ENCODE results near the gene RBM19.

GRCh38 chr12:113815031-113815430 lies 151.1 kb downstream of the RBM19 start:
- TF ChIP-seq, protein P1, sequence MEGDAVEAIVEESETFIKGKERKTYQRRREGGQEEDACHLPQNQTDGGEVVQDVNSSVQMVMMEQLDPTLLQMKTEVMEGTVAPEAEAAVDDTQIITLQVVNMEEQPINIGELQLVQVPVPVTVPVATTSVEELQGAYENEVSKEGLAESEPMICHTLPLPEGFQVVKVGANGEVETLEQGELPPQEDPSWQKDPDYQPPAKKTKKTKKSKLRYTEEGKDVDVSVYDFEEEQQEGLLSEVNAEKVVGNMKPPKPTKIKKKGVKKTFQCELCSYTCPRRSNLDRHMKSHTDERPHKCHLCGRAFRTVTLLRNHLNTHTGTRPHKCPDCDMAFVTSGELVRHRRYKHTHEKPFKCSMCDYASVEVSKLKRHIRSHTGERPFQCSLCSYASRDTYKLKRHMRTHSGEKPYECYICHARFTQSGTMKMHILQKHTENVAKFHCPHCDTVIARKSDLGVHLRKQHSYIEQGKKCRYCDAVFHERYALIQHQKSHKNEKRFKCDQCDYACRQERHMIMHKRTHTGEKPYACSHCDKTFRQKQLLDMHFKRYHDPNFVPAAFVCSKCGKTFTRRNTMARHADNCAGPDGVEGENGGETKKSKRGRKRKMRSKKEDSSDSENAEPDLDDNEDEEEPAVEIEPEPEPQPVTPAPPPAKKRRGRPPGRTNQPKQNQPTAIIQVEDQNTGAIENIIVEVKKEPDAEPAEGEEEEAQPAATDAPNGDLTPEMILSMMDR (IDR thresholded peaks at IDR 0.05; ENCODE audit: low read depth, low read length, poor library complexity, severe bottlenecking): no peak
- TF ChIP-seq EZH2phosphoT487 (IDR thresholded peaks at IDR 0.05; ENCODE audit: borderline replicate concordance, low read length): no peak
